GM18517 (cell line): ENCODE measurements around the gene SLIT3.

ENCODE experiments used
- ATAC-seq: cut with Tn5 transposase; IDR thresholded peaks from one replicate; pipeline ENCODE4 v1.9.1; 2021; ENCODE audit warnings: mild to moderate bottlenecking, moderate library complexity; ENCODE audit not compliant: unreplicated experiment

The SLIT3 gene

DNA sequence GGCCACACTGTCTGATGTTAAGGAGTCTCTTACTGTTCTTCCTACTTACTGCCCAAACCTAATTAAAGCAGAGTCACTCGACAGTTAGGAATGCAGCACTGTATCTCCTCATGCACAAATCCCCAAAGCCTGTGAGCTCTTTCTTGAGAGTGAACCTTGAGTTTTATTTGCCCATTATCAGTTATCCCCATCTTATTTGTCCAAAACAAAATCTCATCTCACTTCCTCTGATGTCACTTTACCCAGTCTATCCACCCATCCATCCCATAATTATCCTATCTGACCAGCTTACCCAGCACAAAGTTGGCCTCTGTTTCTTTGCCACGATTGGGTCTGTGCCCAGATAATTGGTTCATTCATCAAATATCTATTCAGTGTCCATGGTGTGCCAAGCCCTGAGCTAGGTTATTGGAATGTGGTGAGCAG, 250.8 kb downstream of the SLIT3 start:
- ATAC-seq = no peak

DNA sequence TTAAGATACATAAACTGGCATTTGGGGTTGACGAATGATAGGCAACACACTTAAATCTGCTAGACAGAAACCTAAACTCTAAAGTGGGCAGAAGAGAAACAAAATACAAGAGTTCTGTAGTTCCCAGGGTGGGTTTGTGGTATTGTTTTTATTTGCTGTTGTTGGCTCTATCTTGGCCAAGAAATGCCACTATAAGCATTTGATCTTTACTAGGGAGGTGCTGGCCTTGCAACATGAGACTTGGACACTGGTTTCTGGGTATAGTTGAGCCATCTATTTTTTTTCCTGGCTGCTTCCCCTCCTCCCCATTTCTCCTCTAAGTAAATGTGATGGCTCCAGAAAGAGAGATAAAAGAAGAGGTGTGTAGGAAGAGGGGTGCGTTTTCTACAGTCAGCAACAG, 251.2 kb downstream of the SLIT3 start:
- ATAC-seq = no peak

DNA sequence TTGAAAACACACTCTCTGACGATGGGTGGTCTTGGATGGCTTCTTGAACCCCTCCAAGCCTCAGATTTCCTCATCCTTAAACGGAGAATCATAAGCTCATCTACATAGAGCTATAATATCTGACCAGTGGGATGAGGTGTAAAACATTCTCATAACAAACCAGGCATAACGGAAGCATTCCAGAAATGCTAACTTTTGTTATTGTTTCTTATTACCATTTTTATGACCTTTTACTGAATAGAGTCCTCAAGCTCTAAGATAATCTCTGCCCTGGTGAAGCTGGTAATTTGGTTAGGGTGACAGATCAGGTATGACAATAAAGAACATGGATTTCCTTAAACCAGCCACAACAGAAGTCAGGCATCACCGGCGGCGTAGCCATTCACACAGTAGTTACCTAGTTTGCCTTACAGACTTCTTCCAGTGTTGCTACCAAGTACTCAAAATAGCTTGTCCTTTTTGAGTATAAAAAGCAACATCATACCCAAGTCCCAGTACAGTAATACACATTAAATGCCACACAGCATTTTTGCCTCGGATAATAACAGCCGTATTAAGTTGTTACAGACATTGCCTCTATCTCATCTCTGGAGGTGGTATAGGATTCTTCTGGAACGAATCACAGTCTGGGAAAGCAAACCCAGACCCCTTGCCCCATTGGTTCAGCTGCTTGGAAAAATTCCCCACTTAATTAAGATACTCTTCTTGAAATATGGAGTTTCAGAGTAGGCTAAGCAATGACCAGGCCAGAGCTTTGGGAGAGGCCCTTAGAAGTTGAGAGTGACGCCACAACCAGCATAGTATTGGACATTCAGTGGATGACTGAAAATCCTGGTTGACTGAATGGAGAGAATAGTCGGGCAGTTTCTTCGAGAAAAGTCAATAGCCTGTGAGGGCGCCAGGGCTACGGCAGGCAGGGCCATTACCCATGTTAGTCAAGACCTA, 252.5 kb downstream of the SLIT3 start:
- no peak for ATAC-seq

DNA sequence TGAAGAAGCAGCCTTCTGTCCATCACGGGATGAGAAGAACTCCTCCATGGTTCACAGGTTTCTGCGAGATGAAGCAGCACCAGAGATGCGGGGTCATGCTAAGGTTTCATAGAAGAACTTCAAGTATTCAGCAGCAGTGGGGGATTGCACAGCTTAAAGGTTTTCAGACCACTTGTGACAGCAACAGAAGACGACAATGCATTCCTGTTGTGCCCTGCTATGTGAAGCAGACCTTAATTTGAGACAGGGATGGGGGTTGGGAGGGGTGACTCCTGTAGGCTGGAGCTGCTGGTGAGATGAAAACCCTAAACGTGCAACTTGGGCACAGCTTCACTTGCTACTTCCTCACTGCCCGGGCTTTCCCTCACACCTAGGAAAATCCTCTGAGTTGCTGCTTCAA, 256.0 kb downstream of the SLIT3 start:
- no peak for ATAC-seq

DNA sequence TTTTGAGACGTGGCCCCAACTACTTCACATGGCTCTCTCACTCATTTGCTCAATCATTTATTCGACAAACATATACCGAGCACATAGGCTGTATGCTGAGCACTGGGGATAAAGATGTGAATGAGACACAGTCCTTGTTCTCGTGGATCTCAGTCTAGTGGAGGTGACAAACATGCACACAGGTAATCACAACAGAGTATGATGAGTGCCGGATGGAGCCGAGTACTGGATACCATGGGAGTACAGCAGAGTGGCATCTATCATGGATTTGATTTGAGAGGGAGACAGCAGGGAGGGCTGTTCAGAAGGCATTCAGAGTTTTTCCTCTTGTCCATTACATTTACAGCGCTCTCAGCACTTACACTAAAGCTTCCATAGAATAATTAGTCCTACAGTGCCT, 259.8 kb downstream of the SLIT3 start:
- no peak for ATAC-seq

DNA sequence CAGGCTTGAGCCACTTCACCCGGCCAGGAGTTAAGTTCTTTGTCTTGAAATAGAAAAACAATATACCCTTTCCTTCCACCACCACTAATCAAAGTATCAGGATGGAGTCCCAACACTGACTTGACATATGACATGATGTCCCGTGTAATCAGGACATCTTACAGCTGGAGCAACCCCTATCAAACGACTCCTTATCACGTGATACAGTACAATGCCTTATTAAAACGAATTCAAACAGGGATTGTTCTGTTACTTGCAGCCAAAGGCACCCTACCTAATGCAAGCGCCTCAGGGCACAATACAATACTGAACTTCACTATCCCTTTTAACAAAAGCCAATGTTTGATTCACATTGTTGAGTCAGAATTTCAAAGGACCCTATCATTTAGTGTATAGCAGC, 261.3 kb downstream of the SLIT3 start:
- no peak for ATAC-seq

DNA sequence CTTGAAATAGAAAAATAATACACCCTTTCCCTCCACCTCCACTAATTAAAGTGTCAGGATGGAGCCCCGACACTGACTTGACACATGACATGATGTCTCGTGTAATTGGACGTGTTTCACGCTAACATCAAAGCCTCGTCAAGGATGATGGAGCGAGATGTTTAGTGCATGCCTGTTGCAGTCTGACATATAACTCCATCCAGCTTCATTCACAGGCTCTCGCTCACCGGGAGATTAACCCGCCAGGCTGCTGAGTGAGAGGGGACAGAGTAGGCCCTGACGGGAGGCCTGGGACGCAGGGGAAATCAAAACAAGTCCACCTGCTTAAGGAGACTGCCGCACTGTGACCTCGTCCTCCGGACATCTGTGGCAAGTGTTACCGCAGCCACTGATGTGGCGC, 263.5 kb downstream of the SLIT3 start:
- no peak for ATAC-seq

DNA sequence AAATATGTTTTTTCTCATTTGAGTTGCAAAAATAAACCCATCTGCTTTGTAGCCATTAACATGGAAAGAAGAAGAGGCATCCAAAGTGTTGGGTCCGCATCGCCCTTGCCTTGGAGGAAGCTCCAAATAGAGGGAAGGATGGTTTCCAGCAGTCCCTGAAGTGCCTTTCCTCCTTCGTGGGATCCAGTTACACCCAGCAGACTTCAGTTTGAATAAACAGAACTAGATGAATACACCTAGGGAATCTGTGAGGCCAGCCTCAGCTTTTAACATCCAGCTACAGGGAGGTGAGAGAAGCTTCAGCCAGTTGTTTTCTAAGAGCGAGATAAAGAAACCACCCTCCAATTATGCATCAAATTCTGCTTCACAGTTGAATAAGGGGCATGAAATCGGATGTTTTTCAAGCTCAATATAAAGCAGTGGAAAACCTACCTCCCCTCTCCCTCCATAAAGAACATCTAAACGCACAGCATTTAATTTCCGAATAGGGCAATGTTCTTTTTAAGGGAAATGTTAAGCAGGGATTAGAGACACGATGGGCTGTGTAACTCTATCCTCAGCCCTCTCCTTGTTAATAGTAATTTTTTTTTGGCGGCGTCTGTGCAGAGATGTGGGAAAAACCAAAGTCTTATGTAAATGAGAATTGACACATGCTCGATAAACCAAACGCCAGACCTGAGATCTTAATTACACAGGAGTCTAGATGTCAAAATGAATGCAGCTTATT, 264.7 kb downstream of the SLIT3 start:
- no peak for ATAC-seq

DNA sequence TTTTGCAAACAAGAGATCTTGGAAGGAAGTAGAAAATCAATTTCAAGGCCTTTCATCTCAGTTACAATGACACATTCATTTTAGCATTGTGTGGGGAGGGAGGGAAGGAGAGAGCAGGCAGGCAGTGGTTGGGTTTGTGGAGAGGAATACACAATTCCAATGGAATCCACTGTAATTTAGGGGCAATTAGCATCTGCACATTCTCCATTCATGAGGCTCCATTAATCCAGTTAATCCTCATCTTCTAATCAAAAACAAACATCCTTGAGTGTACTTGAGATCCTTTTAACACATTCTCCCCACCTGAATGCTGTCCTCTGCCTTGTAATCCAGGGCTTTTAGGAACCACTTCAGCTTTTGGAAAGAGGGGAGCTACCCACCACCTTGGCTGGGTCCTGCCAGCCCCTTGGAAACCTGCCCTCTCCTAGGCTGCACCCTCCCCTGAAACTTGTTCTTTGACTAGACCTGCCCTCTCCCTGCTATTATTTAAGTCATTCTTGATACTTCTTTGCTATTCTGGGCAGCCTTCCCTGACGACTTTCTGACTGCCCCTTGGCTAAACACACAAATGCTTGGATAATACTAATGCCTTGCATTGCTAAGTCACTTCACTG, 271.2 kb downstream of the SLIT3 start:
- ATAC-seq = no peak

DNA sequence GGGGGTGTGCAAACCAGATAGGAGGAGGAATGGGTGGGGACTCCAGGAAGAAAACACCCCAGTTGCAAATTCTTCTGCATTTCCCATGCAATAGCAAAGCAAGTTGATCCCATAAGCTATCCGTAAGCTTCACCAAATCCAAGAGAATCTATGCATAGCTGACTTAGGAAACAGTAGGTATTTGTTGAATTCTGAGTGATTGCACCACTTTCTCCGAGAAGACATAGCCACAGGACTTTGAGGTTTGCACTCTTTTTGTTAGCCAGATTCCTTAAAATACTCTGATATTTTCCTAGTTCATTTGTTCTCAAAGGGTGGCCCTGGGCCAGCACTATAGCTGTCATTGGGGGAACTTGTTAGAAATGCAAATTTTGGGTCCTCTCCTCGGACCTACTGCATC, 271.9 kb downstream of the SLIT3 start:
- no peak for ATAC-seq

DNA sequence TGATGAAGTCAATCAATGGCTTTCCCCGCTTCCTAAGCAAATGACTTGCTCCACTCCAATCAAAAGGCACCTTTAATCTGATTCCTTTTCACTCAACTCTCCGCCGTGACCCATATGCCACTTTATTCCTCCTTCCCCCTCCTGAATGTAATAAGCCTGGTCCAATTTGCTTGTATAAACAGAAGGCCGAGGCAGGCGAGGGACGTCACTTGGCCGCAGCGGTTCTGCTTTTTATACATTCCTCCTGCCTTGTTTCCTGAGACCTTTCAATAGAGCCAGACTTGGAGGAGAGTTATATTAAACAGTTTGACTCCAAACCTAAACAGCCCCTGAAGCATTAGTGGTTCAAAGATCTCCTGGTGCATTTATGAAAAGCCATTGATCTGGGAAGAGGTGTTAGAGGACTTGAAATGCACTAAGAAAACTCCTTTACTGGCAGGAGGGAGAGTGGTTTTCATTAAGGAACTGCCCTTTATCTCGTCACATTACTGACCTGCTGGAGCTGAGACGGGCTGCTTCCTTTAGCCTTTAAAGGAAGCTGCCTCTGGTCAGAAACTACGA, 273.4 kb downstream of the SLIT3 start:
- ATAC-seq = no peak

DNA sequence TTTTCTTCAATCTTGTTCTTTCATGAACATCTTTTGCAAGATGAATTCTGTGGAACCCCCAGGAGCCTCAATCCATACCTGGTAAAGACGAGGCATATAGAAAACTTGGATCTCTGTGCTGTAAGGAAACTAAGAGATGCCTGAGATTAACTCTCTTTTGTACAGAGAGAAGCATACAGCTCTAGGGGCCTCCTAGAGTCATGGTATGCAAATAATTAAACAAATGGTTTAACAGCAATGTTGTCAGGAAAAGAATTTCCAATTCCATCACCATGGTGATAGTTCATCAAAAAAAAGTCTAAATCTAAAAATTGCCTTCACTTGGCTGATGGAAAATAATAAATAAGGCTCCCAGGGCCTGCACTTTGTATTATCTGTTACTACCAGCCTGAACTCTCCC, 275.4 kb downstream of the SLIT3 start:
- no peak for ATAC-seq

DNA sequence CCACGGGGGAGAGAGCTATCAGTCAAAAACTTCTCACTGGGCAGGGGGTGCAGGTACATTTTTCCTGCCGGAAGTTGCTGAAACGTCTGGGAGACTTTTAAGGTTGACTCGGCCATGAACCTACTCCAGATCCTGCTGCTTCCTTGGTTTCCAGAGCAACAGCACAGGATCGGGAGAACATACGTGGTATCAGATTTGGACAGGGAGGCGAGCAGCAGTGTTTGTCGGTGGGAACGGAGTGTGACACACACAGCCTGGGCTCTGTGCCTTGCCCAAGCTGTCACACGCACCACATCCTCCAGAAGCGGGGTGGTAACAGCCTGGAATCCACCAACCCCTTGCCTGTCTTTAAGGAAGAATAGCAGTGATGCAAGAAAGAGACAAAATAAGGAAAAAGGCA, 276.5 kb downstream of the SLIT3 start:
- ATAC-seq = no peak

DNA sequence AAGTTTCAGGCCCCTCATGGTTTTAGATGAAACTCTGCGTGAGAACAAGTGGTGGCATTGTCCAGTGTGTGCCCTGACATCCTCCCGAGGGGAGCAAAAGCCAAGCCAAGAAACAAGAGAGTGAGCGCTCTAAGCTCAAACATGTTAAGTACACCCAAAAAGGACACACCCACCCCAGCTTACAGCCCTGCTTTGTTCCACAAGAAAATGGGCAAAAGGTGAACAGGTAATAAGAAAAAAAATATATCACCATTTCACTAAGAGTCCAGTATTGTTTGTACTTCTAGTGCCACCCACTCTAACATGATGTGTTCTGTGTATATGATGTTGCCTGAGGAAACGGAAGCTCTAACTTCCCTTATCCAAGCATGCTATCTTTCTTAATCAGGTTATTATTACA, 278.2 kb downstream of the SLIT3 start:
- no peak for ATAC-seq

DNA sequence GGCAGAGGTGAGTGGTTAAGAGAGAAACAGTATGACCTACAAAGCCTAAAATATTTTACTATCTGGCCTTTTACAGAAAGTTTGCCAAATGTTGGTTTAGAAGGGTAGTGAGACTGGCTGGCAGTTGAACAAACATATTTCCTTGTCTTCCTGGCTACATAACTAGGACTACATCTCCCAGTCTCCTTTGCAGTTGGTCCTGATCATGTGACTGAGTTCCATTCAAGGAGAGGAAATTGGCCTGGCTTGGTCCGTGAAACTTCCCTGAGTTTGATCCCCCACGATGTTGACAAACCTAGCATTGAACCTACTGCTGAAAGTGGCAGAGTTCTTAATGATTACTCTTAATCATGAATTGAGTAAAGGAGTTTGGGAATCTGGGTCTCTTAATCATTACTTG, 280.8 kb downstream of the SLIT3 start:
- ATAC-seq = no peak

DNA sequence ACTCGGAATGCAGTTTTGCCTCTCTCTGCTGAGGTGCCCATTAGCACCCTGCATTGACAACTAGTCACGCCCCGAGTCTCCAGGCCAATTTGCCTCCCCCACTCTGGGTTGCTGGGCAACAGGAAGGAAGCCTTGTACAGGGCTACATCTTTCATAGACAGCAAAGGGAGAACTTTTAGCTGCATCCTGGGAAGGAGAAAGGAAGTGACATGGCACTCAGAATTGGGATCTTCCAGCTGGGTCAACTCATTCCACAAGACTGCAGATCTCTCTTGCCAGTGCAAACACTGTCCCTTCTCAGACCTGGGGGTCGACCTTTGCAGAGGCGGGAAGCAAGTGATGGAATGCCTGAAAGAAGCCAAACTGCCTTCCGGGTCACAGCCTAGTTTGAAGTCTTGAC, 282.0 kb downstream of the SLIT3 start:
- ATAC-seq = no peak

DNA sequence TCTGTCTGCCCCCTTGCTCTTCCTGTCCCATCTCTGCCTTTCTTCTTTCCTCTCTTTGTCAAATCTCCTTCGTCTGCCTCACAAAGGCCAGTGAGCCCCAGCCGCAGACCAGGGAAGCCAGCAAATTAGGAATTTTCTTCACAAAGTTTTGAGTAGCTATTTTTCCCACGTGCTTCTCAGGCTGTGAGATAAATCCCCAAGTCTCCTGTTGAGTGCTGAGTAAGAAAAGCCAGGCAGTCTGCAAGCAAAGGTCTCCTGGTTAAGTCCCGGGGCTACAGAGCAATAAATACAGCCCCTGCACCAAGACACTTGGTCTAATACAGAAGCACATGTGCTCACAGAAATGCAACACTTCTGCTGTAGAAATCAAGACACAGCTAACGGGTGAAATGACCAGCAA, 284.9 kb downstream of the SLIT3 start:
- ATAC-seq = no peak

DNA sequence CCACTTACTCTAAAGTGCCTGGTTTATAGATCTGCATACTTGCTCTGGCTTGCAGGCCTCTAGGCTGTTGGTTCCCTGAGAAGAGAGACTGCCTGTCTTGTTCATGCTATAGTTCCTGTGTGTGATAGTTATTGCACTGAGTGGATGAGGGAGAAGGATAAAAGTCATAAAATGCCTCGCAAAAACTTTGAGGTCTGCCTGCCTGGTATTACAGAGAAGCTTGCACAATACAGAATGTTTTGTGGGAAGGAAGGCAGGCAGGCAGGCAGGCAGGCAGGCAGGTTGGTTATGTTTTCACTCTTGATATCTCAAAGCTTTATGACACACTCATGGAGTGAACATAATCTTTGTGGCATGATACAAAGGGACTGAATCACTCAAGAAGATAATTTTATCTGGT, 287.1 kb downstream of the SLIT3 start:
- no peak for ATAC-seq

DNA sequence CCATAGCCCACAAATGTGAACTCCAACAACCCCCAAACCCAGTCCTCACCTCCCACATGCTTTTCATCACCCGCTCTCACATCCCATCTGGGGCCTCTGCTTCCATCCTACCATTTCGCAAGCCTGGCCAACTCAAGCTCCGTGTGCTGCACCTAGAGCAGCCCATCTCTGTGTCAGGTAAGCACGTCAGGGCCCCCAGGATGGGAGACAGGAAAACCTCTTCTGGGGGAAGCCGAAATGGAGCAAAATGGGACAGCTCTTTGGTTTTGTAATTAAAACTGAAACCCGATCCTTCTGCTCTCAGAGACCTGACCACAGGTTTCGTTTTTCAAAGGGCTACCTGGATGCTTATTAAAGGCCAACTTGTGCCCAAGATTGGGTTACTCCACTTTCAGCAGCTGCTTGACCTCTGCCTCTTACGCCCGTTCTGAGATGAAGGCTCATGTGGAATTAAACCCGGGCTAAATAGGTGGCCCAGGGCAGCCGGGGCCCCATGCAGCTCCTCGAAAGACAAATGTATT, 287.7 kb downstream of the SLIT3 start:
- ATAC-seq = no peak

DNA sequence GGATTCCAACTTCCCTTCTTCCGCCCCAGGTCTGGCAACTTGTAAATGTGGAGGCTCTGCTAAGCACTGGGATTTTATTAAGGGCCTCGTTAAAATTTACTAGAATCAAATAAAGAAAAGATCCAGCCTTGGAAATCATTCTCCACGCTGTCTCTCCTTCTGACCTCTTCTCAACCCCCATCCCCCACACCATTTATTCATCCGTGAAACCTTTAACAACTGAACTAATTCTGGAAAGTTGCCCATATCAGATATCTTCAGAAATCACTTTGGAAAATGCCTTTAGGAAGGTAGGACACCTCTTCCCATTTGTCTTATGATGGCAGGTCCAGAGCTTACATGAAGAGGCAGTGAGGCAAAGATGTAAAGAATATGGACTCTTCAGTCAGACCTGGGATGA, 288.5 kb downstream of the SLIT3 start:
- no peak for ATAC-seq

DNA sequence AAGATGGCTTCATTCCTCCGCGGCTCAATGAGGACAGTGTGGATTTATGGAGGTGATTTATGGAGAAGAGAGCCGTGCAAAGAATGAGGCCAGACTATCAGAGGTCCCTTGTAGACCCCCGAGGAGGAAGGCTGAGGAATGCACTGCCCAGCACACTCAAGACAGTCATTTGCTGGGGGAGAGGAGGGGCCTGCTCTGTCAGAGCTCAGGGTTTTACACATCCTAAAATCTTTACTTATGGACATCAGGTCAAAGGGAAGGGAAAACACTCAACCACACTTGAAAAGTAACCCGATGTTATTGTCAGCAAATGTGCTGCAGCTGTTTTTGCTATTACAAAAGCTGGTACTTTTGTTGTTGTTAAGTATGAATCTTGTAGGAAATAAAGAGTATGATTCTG, 289.5 kb downstream of the SLIT3 start:
- ATAC-seq = no peak
